H9 (cell line): Measurements from ENCODE around the gene BRINP2. TPM values are rescaled to one million over a fixed set of nuclear protein-coding genes. Genes with fewer than 3 reads are reported as not detected.

Experiments used
- DNase-seq: peaks from one replicate; pipeline ENCODE4 v3.0.0-alpha.2; 2017
- H2AFZ ChIP-seq: one replicate; pipeline ENCODE4 v1.6.1; 2013; ENCODE audit warnings: mild to moderate bottlenecking, low read length, control low read depth, moderate library complexity
- H2AK5ac ChIP-seq: 2 replicates; pipeline ENCODE4 v1.6.1; 2013; ENCODE audit warnings: low read length, control low read depth, mixed read lengths; ENCODE audit not compliant: insufficient read length
- H2BK120ac ChIP-seq: one replicate; pipeline ENCODE4 v1.6.1; 2013; ENCODE audit warnings: low read depth, mild to moderate bottlenecking, low read length, control low read depth, inconsistent platforms; ENCODE audit not compliant: poor library complexity, severe bottlenecking
- H2BK12ac ChIP-seq: 2 replicates; pipeline ENCODE4 v1.6.1; 2013; ENCODE audit warnings: low read length, control low read depth, mixed read lengths, low read depth; ENCODE audit not compliant: insufficient read length
- H2BK15ac ChIP-seq: 2 replicates; pipeline ENCODE4 v1.6.1; 2013; ENCODE audit warnings: low read depth, low read length, control low read depth
- H2BK20ac ChIP-seq: one replicate; pipeline ENCODE4 v1.6.1; 2013; ENCODE audit warnings: low read depth, mild to moderate bottlenecking, low read length, control low read depth, inconsistent platforms; ENCODE audit not compliant: poor library complexity, severe bottlenecking
- H2BK5ac ChIP-seq: 2 replicates; pipeline ENCODE4 v1.6.1; 2013; ENCODE audit warnings: low read length, control low read depth, mixed read lengths; ENCODE audit not compliant: insufficient read length
- H3K14ac ChIP-seq: 2 replicates; pipeline ENCODE4 v1.6.1; 2013; ENCODE audit warnings: low read length, control low read depth; ENCODE audit not compliant: insufficient read depth
- H3K18ac ChIP-seq: 2 replicates; pipeline ENCODE4 v1.6.1; 2013; ENCODE audit warnings: low read depth, mild to moderate bottlenecking, mixed read lengths, low read length, control low read depth; ENCODE audit not compliant: insufficient read length
- H3K23ac ChIP-seq: 2 replicates; pipeline ENCODE4 v1.6.1; 2013; ENCODE audit warnings: low read length, control low read depth, mixed read lengths, low read depth; ENCODE audit not compliant: insufficient read length
- H3K23me2 ChIP-seq: 2 replicates; pipeline ENCODE4 v1.6.1; 2013; ENCODE audit warnings: low read depth, mild to moderate bottlenecking, mixed read lengths, low read length, control low read depth; ENCODE audit not compliant: insufficient read length, poor library complexity, severe bottlenecking
- H3K27ac ChIP-seq: 2 replicates; pipeline ENCODE4 v1.5.1; 2013; ENCODE audit warnings: low read length, control low read depth, mixed read lengths, low read depth; ENCODE audit not compliant: insufficient read length
- H3K27me3 ChIP-seq: 2 replicates; pipeline ENCODE4 v1.6.1; 2013; ENCODE audit warnings: low read length, control low read depth, inconsistent platforms; ENCODE audit not compliant: insufficient read depth
- H3K4ac ChIP-seq: 2 replicates; pipeline ENCODE4 v1.6.1; 2013; ENCODE audit warnings: low read depth, mild to moderate bottlenecking, control low read depth, inconsistent platforms, low read length, moderate library complexity
- H3K4me1 ChIP-seq: 2 replicates; pipeline ENCODE4 v1.6.1; 2013; ENCODE audit warnings: low read length, control low read depth, inconsistent platforms; ENCODE audit not compliant: insufficient read depth
- H3K4me2 ChIP-seq: 2 replicates; pipeline ENCODE4 v1.6.1; 2013; ENCODE audit warnings: low read length, control low read depth, mixed read lengths; ENCODE audit not compliant: insufficient read length, insufficient read depth
- H3K56ac ChIP-seq: 2 replicates; pipeline ENCODE4 v1.6.1; 2013; ENCODE audit warnings: low read depth, mild to moderate bottlenecking, mixed read lengths, low read length, control low read depth; ENCODE audit not compliant: insufficient read length
- H3K79me1 ChIP-seq: 2 replicates; pipeline ENCODE4 v1.6.1; 2013; ENCODE audit warnings: low read depth, mild to moderate bottlenecking, moderate library complexity, low read length, control low read depth, inconsistent platforms; ENCODE audit not compliant: insufficient read depth, poor library complexity, severe bottlenecking
- H3K79me2 ChIP-seq: 2 replicates; pipeline ENCODE4 v1.6.1; 2013; ENCODE audit warnings: low read length, control low read depth, inconsistent platforms; ENCODE audit not compliant: insufficient read depth
- H3K9ac ChIP-seq: 2 replicates; pipeline ENCODE4 v1.6.1; 2013; ENCODE audit warnings: low read length, control low read depth, mixed read lengths; ENCODE audit not compliant: insufficient read length; ENCODE audit errors: extremely low read depth
- H3K9me3 ChIP-seq: one replicate; pipeline ENCODE4 v1.6.1; 2013; ENCODE audit warnings: low read depth, low read length, inconsistent platforms; ENCODE audit not compliant: control insufficient read depth
- H3T11ph ChIP-seq: one replicate; pipeline ENCODE4 v1.6.1; 2013; ENCODE audit warnings: mild to moderate bottlenecking, low read length, control low read depth, inconsistent platforms
- H4K20me1 ChIP-seq: one replicate; pipeline ENCODE4 v1.6.1; 2013; ENCODE audit not compliant: control insufficient read depth, insufficient read length, insufficient read depth
- H4K5ac ChIP-seq: 2 replicates; pipeline ENCODE4 v1.6.1; 2013; ENCODE audit warnings: low read depth, mild to moderate bottlenecking, mixed read lengths, low read length, control low read depth; ENCODE audit not compliant: insufficient read length
- H4K8ac ChIP-seq: replicated peaks from 2 replicates; pipeline ENCODE4 v1.6.1; 2013; ENCODE audit warnings: low read length, control low read depth, mixed read lengths, low read depth; ENCODE audit not compliant: insufficient read length
- H4K91ac ChIP-seq: 2 replicates; pipeline ENCODE4 v1.6.1; 2013; ENCODE audit warnings: low read depth, mild to moderate bottlenecking, moderate library complexity, mixed read lengths, low read length, control low read depth; ENCODE audit not compliant: insufficient read length
- H3K27ac Mint-ChIP-seq, 3 experiments: 2 replicates in 2 of 3; 3 replicates in 1 of 3; pipeline ENCODE4 v1.8.0; 2020 to 2021; ENCODE audit warnings: mixed read lengths in 3 of 3, mild to moderate bottlenecking in 1 of 3, moderate library complexity in 1 of 3
- H3K27me3 Mint-ChIP-seq: 2 replicates; pipeline ENCODE4 v1.8.0; 2021; ENCODE audit warnings: low read depth, mild to moderate bottlenecking, moderate library complexity, mixed read lengths
- H3K36me3 Mint-ChIP-seq, 3 experiments: 2 replicates in 2 of 3; 3 replicates in 1 of 3; pipeline ENCODE4 v1.8.0; 2020 to 2021; ENCODE audit warnings: low read depth in 3 of 3, mixed read lengths in 3 of 3; ENCODE audit not compliant: insufficient read depth in 1 of 3
- H3K4me1 Mint-ChIP-seq, 2 experiments: 2 replicates each; pipeline ENCODE4 v1.8.0; 2020; ENCODE audit warnings: mixed read lengths in 2 of 2
- H3K4me3 Mint-ChIP-seq, 2 experiments: 2 replicates in 1 of 2; 3 replicates in 1 of 2; pipeline ENCODE4 v1.8.0; 2020 to 2021; ENCODE audit warnings: mild to moderate bottlenecking in 2 of 2, mixed read lengths in 2 of 2, moderate library complexity in 1 of 2
- H3K9me3 Mint-ChIP-seq, 2 experiments: 2 replicates in 1 of 2; 3 replicates in 1 of 2; pipeline ENCODE4 v1.8.0; 2020; ENCODE audit warnings: mild to moderate bottlenecking in 2 of 2, mixed read lengths in 2 of 2, moderate library complexity in 1 of 2
- CTCF ChIP-seq: fragments of 200-600 bp; sonication (generic); conservative IDR thresholded peaks from 3 replicates; pipeline ENCODE4 v1.8.0; 2021; ENCODE audit warnings: antibody characterized with exemption, mild to moderate bottlenecking
- WGBS: extraction: QIAGEN DNeasy Blood & Tissue Kit; methylation state at CpG from one replicate; pipeline ENCODE4 v1.1.7; 2013; ENCODE audit warnings: missing lambda C conversion rate, low lambda C conversion rate, mixed read lengths; ENCODE audit not compliant: insufficient read length; ENCODE audit errors: extremely low coverage; 5-methylcytosine and 5-hydroxymethylcytosine counted together
- total RNA-seq: library from RNA; stranded (reverse); gene quantifications from 2 replicates; pipeline ENCODE4 v1.2.1, GENCODE V29; 2021

BRINP2 gene
- total RNA-seq, 1 experiment from 2014 or later = not detected

DNA sequence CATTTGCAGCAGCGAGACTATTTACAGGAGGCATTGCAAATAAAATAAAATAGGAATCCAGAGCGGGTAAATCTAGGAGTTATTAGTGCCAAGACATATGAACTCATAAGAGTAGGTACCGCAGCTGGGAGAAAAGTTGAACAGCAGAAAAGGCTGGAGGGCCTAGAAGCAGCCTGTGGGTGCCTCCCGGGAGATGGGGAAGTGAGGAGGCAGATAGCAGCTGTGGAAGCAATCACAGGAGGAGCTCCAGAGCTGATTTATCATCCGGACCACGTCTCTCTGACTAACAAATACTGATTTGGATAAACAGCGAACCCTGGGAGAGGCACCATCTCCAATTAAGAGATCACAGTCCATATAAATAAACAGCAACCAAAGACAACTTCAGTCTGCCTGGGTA lies 64.6 kb downstream of the BRINP2 start:
- H3K4ac ChIP-seq = no peak overlapping the region
- no peak overlapping the region for H3K4me3 Mint-ChIP-seq
- no peak overlapping the region for H3T11ph ChIP-seq
- H4K8ac ChIP-seq = no peak overlapping the region
- peaks cover 2% of the 10 kb centered on the region; the same call in 1 of the 2 replicates for H3K27me3 Mint-ChIP-seq
- TF ChIP-seq CTCF = no peak
- H3K36me3 Mint-ChIP-seq = no peaks in the 10 kb centered on the region
- H3K4me1 Mint-ChIP-seq = peaks cover 12 to 18% of the 10 kb centered on the region in 2 experiments
- no peak overlapping the region for H3K18ac ChIP-seq
- H2BK12ac ChIP-seq = no peak overlapping the region
- no peak overlapping the region for H3K23ac ChIP-seq
- H3K56ac ChIP-seq = no peak overlapping the region
- H3K79me2 ChIP-seq = no peaks in the 10 kb centered on the region
- H3K4me1 ChIP-seq = no peaks in the 10 kb centered on the region
- no peaks in the 10 kb centered on the region for H3K9me3 ChIP-seq
- no peak overlapping the region for H3K9ac ChIP-seq
- H4K20me1 ChIP-seq = no peaks in the 10 kb centered on the region
- H3K27ac Mint-ChIP-seq = no peak overlapping the region
- H3K4me2 ChIP-seq = no peak overlapping the region
- no peaks in the 10 kb centered on the region for H3K9me3 Mint-ChIP-seq
- no peaks in the 10 kb centered on the region for H3K23me2 ChIP-seq
- no peak overlapping the region for H2BK5ac ChIP-seq
- no peak overlapping the region for H2BK120ac ChIP-seq
- no peak overlapping the region for H3K27ac ChIP-seq
- no peaks in the 10 kb centered on the region; the same call in 1 of the 2 replicates for H3K27me3 ChIP-seq
- no peak overlapping the region for H2BK20ac ChIP-seq
- H3K14ac ChIP-seq = no peak overlapping the region
- H2AFZ ChIP-seq = no peak overlapping the region
- no peak overlapping the region for H4K91ac ChIP-seq
- no peak overlapping the region for H2AK5ac ChIP-seq
- no peak for DNase-seq
- no peak overlapping the region for H2BK15ac ChIP-seq
- no peak overlapping the region for H4K5ac ChIP-seq
- H3K79me1 ChIP-seq = no peaks in the 10 kb centered on the region
- WGBS = no CpG with 5 or more reads among the region's 7 CpGs
